Measurements from ENCODE around the gene KCNH3. TPM values are rescaled to one million over a fixed set of nuclear protein-coding genes. Genes with fewer than 3 reads are reported as not detected.
A peak's percentile ranks its signal among the peaks of the same experiment; 100 is the strongest.

Gene KCNH3
- polyA plus RNA-seq, 1 donor from 2014 or later, result 0.63 TPM

- no peaks in the 10 kb centered on the region for H3K9me2 ChIP-seq (ENCODE audit: insufficient read depth, low read length)
- peak overlapping the region; percentile 50 for H3K9ac ChIP-seq (ENCODE audit: low read length)
- H3K27ac ChIP-seq (ENCODE audit: low read length), result no peak overlapping the region
- H4K20me1 ChIP-seq (ENCODE audit: insufficient read depth), result no peaks in the 10 kb centered on the region
- no peaks in the 10 kb centered on the region for H3K36me3 ChIP-seq (ENCODE audit: insufficient read depth, low read length)
- no peak overlapping the region for H2AFZ ChIP-seq (ENCODE audit: low read depth, low read length)
- H3K79me2 ChIP-seq (replicated peaks; ENCODE audit: insufficient read depth, low read length), result no peaks in the 10 kb centered on the region
- H3K4me3 ChIP-seq (ENCODE audit: low read length), result peak overlapping the region; percentile 68
- peaks cover 65% of the 10 kb centered on the region for H3K27me3 ChIP-seq (ENCODE audit: insufficient read depth, low read depth, low read length)
- TF ChIP-seq POLR2AphosphoS5 (IDR thresholded peaks at IDR 0.05) (no peak), CTCF (IDR thresholded peaks at IDR 0.05; ENCODE audit: poor library complexity, severe bottlenecking) (no peak), REST (IDR thresholded peaks at IDR 0.05; ENCODE audit: borderline replicate concordance) (no peak), EP300 (conservative IDR thresholded peaks at IDR 0.05; ENCODE audit: poor library complexity, severe bottlenecking) (no peak), MXI1 (conservative IDR thresholded peaks at IDR 0.05; ENCODE audit: poor library complexity, severe bottlenecking) (peak; percentile 25), EZH2 (IDR thresholded peaks at IDR 0.05; ENCODE audit: borderline replicate concordance, insufficient read depth, low read length, poor library complexity, severe bottlenecking) (no peak)
- H3K9me3 ChIP-seq (ENCODE audit: low read length), result no peaks in the 10 kb centered on the region
- H3K4me2 ChIP-seq (ENCODE audit: low read length), result no peak overlapping the region
- H3F3A ChIP-seq (ENCODE audit: insufficient read depth, low read length, poor library complexity, severe bottlenecking), result no peaks in the 10 kb centered on the region
These were observed 899 bp upstream of the KCNH3 start for GRCh38 chr12:49537752-49538509.

GRCh38 chr12:49539406-49540228 lies 787 bp downstream of the KCNH3 start:
- H3K4me2 ChIP-seq (ENCODE audit: low read length), result no peak overlapping the region
- no peaks in the 10 kb centered on the region for H4K20me1 ChIP-seq (ENCODE audit: insufficient read depth)
- no peak overlapping the region for H3K9ac ChIP-seq (ENCODE audit: low read length)
- H2AFZ ChIP-seq (ENCODE audit: low read depth, low read length), result no peak overlapping the region
- H3K4me3 ChIP-seq (ENCODE audit: low read length), result no peak overlapping the region
- no peaks in the 10 kb centered on the region for H3K79me2 ChIP-seq (replicated peaks; ENCODE audit: insufficient read depth, low read length)
- H3K9me2 ChIP-seq (ENCODE audit: insufficient read depth, low read length), result no peaks in the 10 kb centered on the region
- H3K27me3 ChIP-seq (ENCODE audit: insufficient read depth, low read depth, low read length), result peaks cover 74% of the 10 kb centered on the region
- no peak for TF ChIP-seq EZH2 (IDR thresholded peaks at IDR 0.05; ENCODE audit: borderline replicate concordance, insufficient read depth, low read length, poor library complexity, severe bottlenecking)
- TF ChIP-seq POLR2AphosphoS5 (IDR thresholded peaks at IDR 0.05), result no peak
- no peak for TF ChIP-seq EP300 (conservative IDR thresholded peaks at IDR 0.05; ENCODE audit: poor library complexity, severe bottlenecking)
- TF ChIP-seq TAF1 (IDR thresholded peaks at IDR 0.05; ENCODE audit: low read depth), result no peak
- no peak for TF ChIP-seq SMC3 (conservative IDR thresholded peaks at IDR 0.05; ENCODE audit: poor library complexity)
- TF ChIP-seq CTCF (IDR thresholded peaks at IDR 0.05; ENCODE audit: poor library complexity, severe bottlenecking), result no peak
- TF ChIP-seq MXI1 (conservative IDR thresholded peaks at IDR 0.05; ENCODE audit: poor library complexity, severe bottlenecking), result no peak
- H3F3A ChIP-seq (ENCODE audit: insufficient read depth, low read length, poor library complexity, severe bottlenecking), result no peaks in the 10 kb centered on the region
- no peak overlapping the region for H3K27ac ChIP-seq (ENCODE audit: low read length)
- no peaks in the 10 kb centered on the region for H3K9me3 ChIP-seq (ENCODE audit: low read length)
- no peaks in the 10 kb centered on the region for H3K36me3 ChIP-seq (ENCODE audit: insufficient read depth, low read length)
